OCI-LY1 (cell line): ENCODE data around the gene BICD1.

Experiments used
- H2AFZ ChIP-seq: fragments of 200-600 bp; sonication (generic), shearing (Covaris generic); 2 replicates; pipeline ENCODE4 v1.6.0; 2014; ENCODE audit warnings: antibody characterized with exemption, mild to moderate bottlenecking, low read length
- H3F3A ChIP-seq: fragments of 200-600 bp; sonication (generic), shearing (Covaris generic); 2 replicates; pipeline ENCODE4 v1.6.0; 2014; ENCODE audit warnings: mild to moderate bottlenecking, antibody characterized with exemption, low read length, moderate library complexity; ENCODE audit not compliant: insufficient read depth
- H3K27ac ChIP-seq: fragments of 200-600 bp; sonication (generic); 2 replicates; pipeline ENCODE4 v1.5.1; 2014; ENCODE audit warnings: low read length, mixed run types, mild to moderate bottlenecking, low read depth; ENCODE audit not compliant: poor library complexity, severe bottlenecking
- H3K27me3 ChIP-seq: fragments of 200-600 bp; sonication (generic); 2 replicates; pipeline ENCODE4 v1.6.0; 2014; ENCODE audit warnings: antibody characterized with exemption, mild to moderate bottlenecking, low read length, moderate library complexity; ENCODE audit not compliant: insufficient read depth
- H3K36me3 ChIP-seq: fragments of 200-600 bp; sonication (generic); 2 replicates; pipeline ENCODE4 v1.6.1; 2014; ENCODE audit warnings: mild to moderate bottlenecking, antibody characterized with exemption, low read length, moderate library complexity, mixed read lengths; ENCODE audit not compliant: insufficient read depth
- H3K4me1 ChIP-seq: fragments of 200-600 bp; sonication (generic); 2 replicates; pipeline ENCODE4 v1.5.1; 2014; ENCODE audit warnings: mild to moderate bottlenecking, low read length, moderate library complexity; ENCODE audit not compliant: insufficient read depth, severe bottlenecking
- H3K4me2 ChIP-seq: fragments of 200-600 bp; sonication (generic), shearing (Covaris generic); 2 replicates; pipeline ENCODE4 v1.6.1; 2014; ENCODE audit warnings: low read length
- H3K4me3 ChIP-seq: fragments of 200-600 bp; sonication (generic); 2 replicates; pipeline ENCODE4 v1.5.1; 2014; ENCODE audit warnings: low read length, low read depth, mild to moderate bottlenecking, mixed read lengths; ENCODE audit not compliant: poor library complexity, severe bottlenecking
- H3K79me2 ChIP-seq: fragments of 200-600 bp; shearing (Covaris generic); 2 replicates; pipeline ENCODE4 v1.6.1; 2016; ENCODE audit warnings: mixed run types, low read length, mixed read lengths; ENCODE audit not compliant: insufficient read depth
- H3K9ac ChIP-seq: fragments of 200-600 bp; sonication (generic), shearing (Covaris generic); 2 replicates; pipeline ENCODE4 v1.6.1; 2014; ENCODE audit warnings: mild to moderate bottlenecking, low read length, mixed read lengths
- H3K9me2 ChIP-seq: fragments of 200-600 bp; sonication (generic), shearing (Covaris generic); 2 replicates; pipeline ENCODE4 v1.6.1; 2014; ENCODE audit warnings: low read depth, mild to moderate bottlenecking, low read length, mixed read lengths
- H3K9me3 ChIP-seq: fragments of 200-600 bp; shearing (Covaris generic); 2 replicates; pipeline ENCODE4 v1.6.1; 2014; ENCODE audit warnings: low read length, mixed read lengths
- H4K20me1 ChIP-seq: fragments of 200-600 bp; sonication (generic), shearing (Covaris generic); 2 replicates; pipeline ENCODE4 v1.6.0; 2016; ENCODE audit warnings: mild to moderate bottlenecking, low read length; ENCODE audit not compliant: insufficient read depth
- EZH2 ChIP-seq: fragments of 200-600 bp; sonication (generic), shearing (Covaris generic); IDR thresholded peaks from 2 replicates; pipeline ENCODE4 v1.8.0; 2017; ENCODE audit warnings: borderline replicate concordance, mixed run types, mild to moderate bottlenecking, antibody characterized with exemption, low read length, moderate library complexity, mixed read lengths
- TF ChIP-seq, protein P1 (sequence below): fragments of 200-600 bp; sonication (generic), shearing (Covaris generic); IDR thresholded peaks from 2 replicates; pipeline ENCODE4 v1.5.1; 2017; ENCODE audit warnings: mild to moderate bottlenecking, antibody characterized with exemption, low read length, moderate library complexity, mixed read lengths

The BICD1 gene

DNA sequence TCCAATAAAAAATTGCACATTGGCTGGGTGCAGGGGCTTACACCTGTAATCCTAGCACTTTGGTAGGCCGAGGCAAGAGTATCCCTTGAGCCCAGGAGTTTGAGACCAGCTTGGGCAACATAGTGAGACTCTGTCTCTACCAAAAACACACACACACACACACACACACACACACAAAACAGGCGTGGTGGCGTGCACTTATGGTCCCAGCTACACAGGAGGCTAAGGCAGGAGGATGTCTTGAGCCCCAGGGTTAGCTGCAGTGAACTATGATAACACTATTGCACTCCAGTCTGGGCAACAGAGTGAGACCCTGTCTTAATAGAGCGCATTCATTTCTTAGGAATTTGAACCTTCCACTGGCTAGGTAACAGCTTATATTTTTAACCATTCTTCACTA, 42.9 kb upstream of the BICD1 start:
- H3K27ac ChIP-seq: peak overlapping the region; percentile 53
- H3K4me1 ChIP-seq: peaks cover 28% of the 10 kb centered on the region
- no peaks in the 10 kb centered on the region for H3K9me2 ChIP-seq
- no peaks in the 10 kb centered on the region for H3K9me3 ChIP-seq
- H3K4me3 ChIP-seq: no peak overlapping the region
- H3K9ac ChIP-seq: no peak overlapping the region
- no peak overlapping the region for H3K4me2 ChIP-seq
- no peak overlapping the region for H2AFZ ChIP-seq
- H4K20me1 ChIP-seq: no peaks in the 10 kb centered on the region
- H3K79me2 ChIP-seq: no peaks in the 10 kb centered on the region
- no peaks in the 10 kb centered on the region for H3F3A ChIP-seq
- TF ChIP-seq EZH2: no peak
- TF ChIP-seq, protein P1, sequence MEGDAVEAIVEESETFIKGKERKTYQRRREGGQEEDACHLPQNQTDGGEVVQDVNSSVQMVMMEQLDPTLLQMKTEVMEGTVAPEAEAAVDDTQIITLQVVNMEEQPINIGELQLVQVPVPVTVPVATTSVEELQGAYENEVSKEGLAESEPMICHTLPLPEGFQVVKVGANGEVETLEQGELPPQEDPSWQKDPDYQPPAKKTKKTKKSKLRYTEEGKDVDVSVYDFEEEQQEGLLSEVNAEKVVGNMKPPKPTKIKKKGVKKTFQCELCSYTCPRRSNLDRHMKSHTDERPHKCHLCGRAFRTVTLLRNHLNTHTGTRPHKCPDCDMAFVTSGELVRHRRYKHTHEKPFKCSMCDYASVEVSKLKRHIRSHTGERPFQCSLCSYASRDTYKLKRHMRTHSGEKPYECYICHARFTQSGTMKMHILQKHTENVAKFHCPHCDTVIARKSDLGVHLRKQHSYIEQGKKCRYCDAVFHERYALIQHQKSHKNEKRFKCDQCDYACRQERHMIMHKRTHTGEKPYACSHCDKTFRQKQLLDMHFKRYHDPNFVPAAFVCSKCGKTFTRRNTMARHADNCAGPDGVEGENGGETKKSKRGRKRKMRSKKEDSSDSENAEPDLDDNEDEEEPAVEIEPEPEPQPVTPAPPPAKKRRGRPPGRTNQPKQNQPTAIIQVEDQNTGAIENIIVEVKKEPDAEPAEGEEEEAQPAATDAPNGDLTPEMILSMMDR: no peak
- no peaks in the 10 kb centered on the region for H3K36me3 ChIP-seq
- H3K27me3 ChIP-seq: no peaks in the 10 kb centered on the region

DNA sequence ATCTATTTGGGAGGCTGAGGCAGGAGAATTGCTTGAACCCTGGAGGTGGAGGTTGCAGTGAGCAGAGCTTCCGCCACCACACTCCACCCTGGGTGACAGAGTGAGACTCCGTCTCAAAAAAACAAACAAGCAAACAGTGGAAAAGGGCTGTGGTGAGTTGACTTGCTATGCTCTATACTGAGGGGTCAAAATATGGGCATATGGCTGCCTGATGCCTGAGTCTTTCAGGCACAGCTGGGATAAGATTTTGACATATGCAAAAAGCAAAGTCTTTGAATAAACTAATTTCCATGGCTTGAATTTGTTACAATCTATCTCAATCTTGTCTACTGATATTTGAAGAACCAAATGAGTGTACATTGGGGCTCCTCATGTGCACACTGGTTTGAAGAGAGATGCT, 40.4 kb upstream of the BICD1 start:
- Histone ChIP-seq H4K20me1 (no peaks in the 10 kb centered on the region), H3K4me2 (no peak overlapping the region), H3K9ac (no peak overlapping the region), H3F3A (no peaks in the 10 kb centered on the region), H3K9me3 (no peaks in the 10 kb centered on the region), H3K27me3 (no peaks in the 10 kb centered on the region), H3K4me1 (peaks cover 17% of the 10 kb centered on the region), H3K79me2 (no peaks in the 10 kb centered on the region), H3K9me2 (no peaks in the 10 kb centered on the region), H3K4me3 (no peak overlapping the region), H3K27ac (no peak overlapping the region), H3K36me3 (no peaks in the 10 kb centered on the region), H2AFZ (peak overlapping the region; percentile 52; the same call in 1 of the 2 replicates)
- TF ChIP-seq, protein P1: no peak
- TF ChIP-seq EZH2: no peak

DNA sequence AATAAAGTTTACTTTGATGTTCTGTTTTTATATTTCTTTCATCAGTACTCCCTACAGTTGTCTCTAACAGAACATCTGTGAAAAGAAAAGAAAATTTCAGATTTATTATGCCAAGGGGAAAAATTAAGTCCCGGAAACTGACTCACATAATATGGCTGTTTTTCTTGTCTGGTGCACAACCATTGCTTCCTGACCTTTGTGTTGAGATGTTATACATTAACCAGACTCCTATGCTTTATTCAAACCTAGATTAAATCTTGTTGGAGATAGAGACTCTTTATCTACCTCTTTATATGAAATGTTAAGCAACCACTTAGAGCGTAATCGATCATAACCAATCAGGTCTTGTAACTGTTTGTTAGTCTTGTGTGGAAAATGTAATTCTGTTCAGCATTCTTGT, 37.6 kb upstream of the BICD1 start:
- H3K4me3 ChIP-seq: no peak overlapping the region
- no peak overlapping the region for H2AFZ ChIP-seq
- H3K4me2 ChIP-seq: no peak overlapping the region
- no peak overlapping the region for H3K27ac ChIP-seq
- no peak overlapping the region for H3K9ac ChIP-seq
- no peaks in the 10 kb centered on the region for H3K27me3 ChIP-seq
- H4K20me1 ChIP-seq: no peaks in the 10 kb centered on the region
- H3K79me2 ChIP-seq: no peaks in the 10 kb centered on the region
- no peaks in the 10 kb centered on the region for H3K4me1 ChIP-seq
- no peaks in the 10 kb centered on the region for H3K9me2 ChIP-seq
- no peaks in the 10 kb centered on the region for H3K9me3 ChIP-seq
- H3K36me3 ChIP-seq: no peaks in the 10 kb centered on the region
- no peaks in the 10 kb centered on the region for H3F3A ChIP-seq
- TF ChIP-seq, protein P1: no peak
- no peak for TF ChIP-seq EZH2
